ENCODE results near the gene TCF7L2.

TCF7L2 gene

DNA sequence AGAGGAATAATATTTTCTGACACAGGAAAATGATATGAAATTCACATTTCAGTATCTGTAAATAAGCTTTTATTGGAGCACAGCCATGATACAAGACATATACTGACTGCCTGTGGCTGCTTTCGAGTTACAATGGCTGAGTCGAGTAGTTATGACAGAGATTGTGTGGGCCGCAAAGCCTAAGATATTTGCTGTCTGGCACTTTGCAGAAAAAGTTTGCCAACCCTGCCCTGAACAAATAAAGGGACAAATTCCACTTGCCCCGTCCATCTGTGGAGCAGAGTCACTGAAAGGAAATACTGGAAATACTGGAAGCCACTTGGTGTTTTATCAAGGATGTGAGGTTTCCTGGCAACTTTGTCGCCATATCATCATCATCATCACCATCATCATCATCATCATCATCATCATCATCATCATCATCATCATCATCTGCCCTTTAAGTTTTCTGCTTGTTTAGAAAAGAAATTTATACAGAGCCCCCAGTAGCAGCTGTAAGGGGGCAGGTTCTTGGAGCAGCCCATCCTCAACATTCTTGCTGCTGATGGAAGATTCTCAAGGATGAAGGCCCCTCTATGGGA lies 85.8 kb downstream of the TCF7L2 start:
- no peaks in the 10 kb centered on the region for H3K4me1 ChIP-seq (ENCODE audit: control extremely low read depth in 1 of 4, control insufficient read depth in 4 of 4, insufficient read depth in 4 of 4, low read length in 3 of 4)
- H3K36me3 ChIP-seq (ENCODE audit: control insufficient read depth in 4 of 4, insufficient read depth in 4 of 4, low read length in 3 of 4) = no peaks in the 10 kb centered on the region
- H3K27me3 ChIP-seq (replicated peaks in 2 of 5; ENCODE audit: control insufficient read depth in 4 of 5, insufficient read depth in 5 of 5, low read length in 4 of 5) = no peaks in the 10 kb centered on the region
- no peak for DNase-seq
- H3K9me3 ChIP-seq (ENCODE audit: control extremely low read depth in 1 of 5, control insufficient read depth in 4 of 5, insufficient read depth in 2 of 5, low read depth in 1 of 5, low read length in 4 of 5) = no peaks in the 10 kb centered on the region
- 89% methylated on average over 5 of the region's 5 CpGs for WGBS (ENCODE audit: insufficient coverage)
- CTCF ChIA-PET = no interaction called here
- H3K27ac ChIP-seq (ENCODE audit: insufficient read depth in 1 of 2, low read depth in 1 of 2, low read length in 2 of 2, poor library complexity in 1 of 2, severe bottlenecking in 2 of 2) = no peak overlapping the region
- POLR2A ChIA-PET = no interaction called here
- H3K4me3 ChIP-seq (ENCODE audit: control insufficient read depth in 1 of 7, extremely low read depth in 1 of 7, insufficient read depth in 4 of 7, low read depth in 2 of 7, low read length in 6 of 7) = no peak overlapping the region

DNA sequence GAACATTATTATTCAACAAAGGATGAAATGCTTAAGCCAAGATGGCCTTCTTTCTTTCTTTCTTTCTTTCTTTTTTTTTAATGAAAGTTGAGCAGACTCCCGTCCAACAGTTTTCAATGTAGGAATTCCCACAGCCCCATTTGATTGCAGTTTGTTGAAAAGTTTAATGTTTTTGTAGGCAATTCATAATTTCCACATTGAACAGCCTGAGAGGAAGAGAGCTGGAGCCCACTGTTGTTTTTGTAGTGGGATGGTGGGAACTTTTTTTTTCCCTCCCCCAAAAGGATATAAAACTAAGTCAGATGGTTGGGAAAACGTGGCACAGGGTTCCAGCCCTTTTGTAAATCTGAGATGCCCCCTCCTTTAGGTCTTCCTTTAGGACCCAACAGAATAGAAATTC lies 86.6 kb downstream of the TCF7L2 start:
- H3K27me3 ChIP-seq (replicated peaks in 2 of 5; ENCODE audit: control insufficient read depth in 4 of 5, insufficient read depth in 5 of 5, low read length in 4 of 5) = no peaks in the 10 kb centered on the region
- POLR2A ChIA-PET = no interaction called here

DNA sequence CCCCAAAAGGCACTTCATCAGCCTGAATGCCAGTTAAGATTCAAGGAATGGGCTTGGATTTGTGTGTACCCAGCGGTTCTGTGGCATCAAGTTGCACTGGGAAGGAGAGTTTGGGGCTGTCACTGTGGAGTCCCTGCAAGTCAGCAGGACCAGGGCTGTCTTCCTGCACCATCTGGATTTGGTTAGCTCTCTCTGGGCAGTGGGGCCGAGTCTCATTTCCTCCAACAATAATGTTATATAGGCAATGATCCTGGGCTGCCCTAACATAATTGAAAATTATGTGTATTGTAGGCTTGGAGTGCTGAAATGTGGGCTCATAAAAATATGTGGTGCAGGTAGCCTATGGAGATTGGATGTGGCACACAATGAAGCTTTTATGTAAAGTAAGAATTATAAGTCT lies 87.2 kb downstream of the TCF7L2 start:
- Histone ChIP-seq H3K9me3 (ENCODE audit: control extremely low read depth in 1 of 5, control insufficient read depth in 4 of 5, insufficient read depth in 2 of 5, low read depth in 1 of 5, low read length in 4 of 5) (no peaks in the 10 kb centered on the region), H3K4me3 (ENCODE audit: control insufficient read depth in 1 of 7, extremely low read depth in 1 of 7, insufficient read depth in 4 of 7, low read depth in 2 of 7, low read length in 6 of 7) (no peak overlapping the region), H3K4me1 (ENCODE audit: control extremely low read depth in 1 of 4, control insufficient read depth in 4 of 4, insufficient read depth in 4 of 4, low read length in 3 of 4) (no peaks in the 10 kb centered on the region), H3K27ac (ENCODE audit: insufficient read depth in 1 of 2, low read depth in 1 of 2, low read length in 2 of 2, poor library complexity in 1 of 2, severe bottlenecking in 2 of 2) (no peak overlapping the region), H3K27me3 (replicated peaks in 2 of 5; ENCODE audit: control insufficient read depth in 4 of 5, insufficient read depth in 5 of 5, low read length in 4 of 5) (no peaks in the 10 kb centered on the region), H3K36me3 (ENCODE audit: control insufficient read depth in 4 of 4, insufficient read depth in 4 of 4, low read length in 3 of 4) (peaks cover 0 to 5% (median under 1%) of the 10 kb centered on the region in 4 experiments)
- no peak for DNase-seq
- CTCF ChIA-PET = no interaction called here
- WGBS (ENCODE audit: insufficient coverage) = 100% methylated on average over 1 of the region's 2 CpGs
- POLR2A ChIA-PET = no interaction called here

More for the DNA sequence above, 86.6 kb downstream of the TCF7L2 start:
- no peaks in the 10 kb centered on the region for H3K36me3 ChIP-seq (ENCODE audit: control insufficient read depth in 4 of 4, insufficient read depth in 4 of 4, low read length in 3 of 4)
- no peak overlapping the region for H3K4me3 ChIP-seq (ENCODE audit: control insufficient read depth in 1 of 7, extremely low read depth in 1 of 7, insufficient read depth in 4 of 7, low read depth in 2 of 7, low read length in 6 of 7)
- WGBS (ENCODE audit: insufficient coverage) = 100% methylated on average over 1 of the region's 2 CpGs
- H3K27ac ChIP-seq (ENCODE audit: insufficient read depth in 1 of 2, low read depth in 1 of 2, low read length in 2 of 2, poor library complexity in 1 of 2, severe bottlenecking in 2 of 2) = no peak overlapping the region
- no peak for DNase-seq
- H3K9me3 ChIP-seq (ENCODE audit: control extremely low read depth in 1 of 5, control insufficient read depth in 4 of 5, insufficient read depth in 2 of 5, low read depth in 1 of 5, low read length in 4 of 5) = no peaks in the 10 kb centered on the region
- CTCF ChIA-PET = no interaction called here
- no peaks in the 10 kb centered on the region for H3K4me1 ChIP-seq (ENCODE audit: control extremely low read depth in 1 of 4, control insufficient read depth in 4 of 4, insufficient read depth in 4 of 4, low read length in 3 of 4)

DNA sequence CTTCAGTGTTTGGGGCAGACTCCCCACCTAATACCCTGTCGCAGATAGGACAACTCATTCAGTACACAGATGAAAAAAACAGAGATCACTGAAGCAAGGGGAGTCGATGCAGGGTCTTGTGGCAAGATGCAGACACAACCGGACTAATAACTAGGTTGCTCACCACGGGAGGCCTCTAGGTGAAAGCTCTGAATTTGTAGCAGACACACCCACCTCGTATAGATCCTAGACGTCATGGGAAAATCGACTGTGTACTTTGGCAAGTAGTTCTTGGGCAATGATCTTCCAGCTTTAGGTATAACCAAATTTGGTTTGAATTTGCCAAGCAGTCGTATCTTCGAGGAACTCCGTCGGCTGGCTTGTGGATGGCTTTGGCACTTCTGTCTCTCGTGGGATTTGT lies 88.1 kb downstream of the TCF7L2 start:
- no peaks in the 10 kb centered on the region for H3K4me1 ChIP-seq (ENCODE audit: control extremely low read depth in 1 of 4, control insufficient read depth in 4 of 4, insufficient read depth in 4 of 4, low read length in 3 of 4)
- DNase-seq = no peak
- H3K27me3 ChIP-seq (replicated peaks in 2 of 5; ENCODE audit: control insufficient read depth in 4 of 5, insufficient read depth in 5 of 5, low read length in 4 of 5) = no peaks in the 10 kb centered on the region
- H3K9me3 ChIP-seq (ENCODE audit: control extremely low read depth in 1 of 5, control insufficient read depth in 4 of 5, insufficient read depth in 2 of 5, low read depth in 1 of 5, low read length in 4 of 5) = no peaks in the 10 kb centered on the region
- no peak overlapping the region for H3K4me3 ChIP-seq (ENCODE audit: control insufficient read depth in 1 of 7, extremely low read depth in 1 of 7, insufficient read depth in 4 of 7, low read depth in 2 of 7, low read length in 6 of 7)
- WGBS (ENCODE audit: insufficient coverage) = 99% methylated on average over 12 of the region's 12 CpGs
- H3K36me3 ChIP-seq (ENCODE audit: control insufficient read depth in 4 of 4, insufficient read depth in 4 of 4, low read length in 3 of 4) = peaks cover 0 to 11% (median 5%) of the 10 kb centered on the region in 4 experiments
- ChIA-PET CTCF (no interaction called here), POLR2A (no interaction called here)
- H3K27ac ChIP-seq (ENCODE audit: insufficient read depth in 1 of 2, low read depth in 1 of 2, low read length in 2 of 2, poor library complexity in 1 of 2, severe bottlenecking in 2 of 2) = no peak overlapping the region

DNA sequence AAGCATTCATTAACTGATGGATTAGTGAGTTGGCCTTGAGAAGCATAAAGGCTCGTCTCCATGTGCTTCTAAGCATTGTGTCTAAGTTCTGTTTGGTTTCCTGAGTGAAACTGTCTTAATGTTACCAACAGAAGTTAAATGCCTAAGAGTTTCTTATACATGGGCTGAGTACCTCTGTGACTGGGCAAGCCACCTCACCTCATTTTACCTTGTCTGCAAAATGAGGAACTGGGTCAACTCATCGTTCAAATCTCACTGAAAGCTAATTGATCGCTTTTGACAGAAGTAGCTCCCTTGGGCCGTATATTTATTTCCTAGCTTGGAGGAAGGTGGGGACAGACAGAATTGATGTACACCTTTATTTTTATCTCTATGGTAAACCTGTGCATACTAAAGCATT lies 88.9 kb downstream of the TCF7L2 start:
- Histone ChIP-seq H3K9me3 (ENCODE audit: control extremely low read depth in 1 of 5, control insufficient read depth in 4 of 5, insufficient read depth in 2 of 5, low read depth in 1 of 5, low read length in 4 of 5) (no peaks in the 10 kb centered on the region), H3K36me3 (ENCODE audit: control insufficient read depth in 4 of 4, insufficient read depth in 4 of 4, low read length in 3 of 4) (peaks cover 0 to 11% (median 5%) of the 10 kb centered on the region in 4 experiments), H3K27me3 (replicated peaks in 2 of 5; ENCODE audit: control insufficient read depth in 4 of 5, insufficient read depth in 5 of 5, low read length in 4 of 5) (no peaks in the 10 kb centered on the region), H3K4me3 (ENCODE audit: control insufficient read depth in 1 of 7, extremely low read depth in 1 of 7, insufficient read depth in 4 of 7, low read depth in 2 of 7, low read length in 6 of 7) (no peak overlapping the region), H3K4me1 (ENCODE audit: control extremely low read depth in 1 of 4, control insufficient read depth in 4 of 4, insufficient read depth in 4 of 4, low read length in 3 of 4) (no peaks in the 10 kb centered on the region), H3K27ac (ENCODE audit: insufficient read depth in 1 of 2, low read depth in 1 of 2, low read length in 2 of 2, poor library complexity in 1 of 2, severe bottlenecking in 2 of 2) (no peak overlapping the region)
- DNase-seq = no peak
- CTCF ChIA-PET = interaction anchor here (1.2 kb wide), 1 partner anchor 11 kb away, joined by 4 read pairs; no protein-coding TSS in a partner anchor
- POLR2A ChIA-PET = no interaction called here
- WGBS (ENCODE audit: insufficient coverage) = 60% methylated on average over 2 of the region's 4 CpGs

DNA sequence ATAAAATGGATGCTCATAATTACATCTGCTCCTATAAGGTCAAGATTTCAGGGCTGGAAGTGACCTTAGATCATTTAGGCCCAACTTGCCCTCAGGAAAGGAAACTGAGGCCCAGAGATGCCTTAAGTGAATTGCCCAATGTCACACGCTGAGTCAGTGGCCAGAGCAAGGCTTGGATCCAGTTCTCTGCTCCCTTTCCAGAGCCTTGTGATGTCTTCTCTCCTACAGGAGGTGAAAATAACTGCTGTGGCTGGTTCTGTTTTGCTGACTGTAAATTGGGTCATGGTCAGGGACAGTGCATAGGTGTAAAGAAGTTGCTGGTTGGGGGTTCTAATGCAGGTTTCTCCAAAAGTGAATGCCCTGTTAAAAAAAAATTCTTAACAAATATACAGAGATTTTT lies 91.3 kb downstream of the TCF7L2 start:
- Histone ChIP-seq H3K9me3 (ENCODE audit: control extremely low read depth in 1 of 5, control insufficient read depth in 4 of 5, insufficient read depth in 2 of 5, low read depth in 1 of 5, low read length in 4 of 5) (no peaks in the 10 kb centered on the region), H3K4me1 (ENCODE audit: control extremely low read depth in 1 of 4, control insufficient read depth in 4 of 4, insufficient read depth in 4 of 4, low read length in 3 of 4) (no peaks in the 10 kb centered on the region), H3K36me3 (ENCODE audit: control insufficient read depth in 4 of 4, insufficient read depth in 4 of 4, low read length in 3 of 4) (peaks cover 0 to 11% (median 7%) of the 10 kb centered on the region in 4 experiments), H3K4me3 (ENCODE audit: control insufficient read depth in 1 of 7, extremely low read depth in 1 of 7, insufficient read depth in 4 of 7, low read depth in 2 of 7, low read length in 6 of 7) (no peak overlapping the region), H3K27ac (ENCODE audit: insufficient read depth in 1 of 2, low read depth in 1 of 2, low read length in 2 of 2, poor library complexity in 1 of 2, severe bottlenecking in 2 of 2) (no peak overlapping the region), H3K27me3 (replicated peaks in 2 of 5; ENCODE audit: control insufficient read depth in 4 of 5, insufficient read depth in 5 of 5, low read length in 4 of 5) (no peaks in the 10 kb centered on the region)
- CTCF ChIA-PET = no interaction called here
- POLR2A ChIA-PET = no interaction called here
- DNase-seq = no peak
- WGBS (ENCODE audit: insufficient coverage) = 100% methylated on average over 1 of the region's 1 CpG

DNA sequence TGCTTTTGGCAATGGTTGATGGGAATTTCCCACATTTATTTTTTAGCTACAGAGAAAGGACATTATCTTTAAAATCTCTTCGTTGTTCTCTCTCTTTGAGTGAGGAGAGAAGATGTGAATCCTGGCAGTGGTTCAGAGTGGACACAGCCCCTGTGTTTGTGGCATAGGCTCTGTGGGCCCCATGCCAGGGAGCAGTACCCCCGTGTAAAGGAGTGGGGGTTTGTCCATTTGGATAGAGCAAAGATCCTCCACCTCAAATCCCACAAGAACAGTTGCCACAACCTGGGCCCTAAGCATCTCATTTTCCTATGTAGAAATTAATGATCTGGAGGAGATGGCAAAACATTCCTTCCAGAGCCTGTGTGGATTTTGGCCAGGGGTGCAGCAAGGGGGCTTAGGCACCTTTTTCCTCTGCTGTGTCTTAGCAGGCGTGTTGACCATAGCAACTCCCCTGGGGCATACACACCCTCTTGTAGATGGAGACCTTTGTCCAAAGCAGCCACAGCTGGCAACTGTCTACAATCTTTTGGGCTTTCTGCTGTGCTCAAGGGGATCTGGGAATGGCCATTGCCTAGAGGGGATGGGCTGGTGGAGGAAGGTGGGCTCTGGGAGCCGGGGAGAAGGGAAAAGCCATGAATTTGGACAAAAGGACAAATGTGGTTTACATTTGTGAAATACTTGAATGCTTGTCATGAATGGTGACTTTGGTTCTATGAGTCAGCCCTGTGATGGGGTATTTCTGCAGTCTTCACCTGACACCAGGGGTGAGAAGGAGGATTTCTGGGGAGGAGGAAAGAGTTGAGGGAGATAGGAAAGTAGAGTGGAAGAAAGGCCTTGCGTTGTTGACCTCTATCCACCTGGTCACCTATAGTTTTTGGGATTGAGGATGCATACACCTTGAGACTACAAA lies 92.0 kb downstream of the TCF7L2 start:
- DNase-seq = no peak
- H3K27me3 ChIP-seq (replicated peaks in 2 of 5; ENCODE audit: control insufficient read depth in 4 of 5, insufficient read depth in 5 of 5, low read length in 4 of 5) = no peaks in the 10 kb centered on the region
- H3K27ac ChIP-seq (ENCODE audit: insufficient read depth in 1 of 2, low read depth in 1 of 2, low read length in 2 of 2, poor library complexity in 1 of 2, severe bottlenecking in 2 of 2) = no peak overlapping the region
- H3K36me3 ChIP-seq (ENCODE audit: control insufficient read depth in 4 of 4, insufficient read depth in 4 of 4, low read length in 3 of 4) = peaks cover 0 to 11% (median 7%) of the 10 kb centered on the region in 4 experiments
- no peaks in the 10 kb centered on the region for H3K4me1 ChIP-seq (ENCODE audit: control extremely low read depth in 1 of 4, control insufficient read depth in 4 of 4, insufficient read depth in 4 of 4, low read length in 3 of 4)
- 100% methylated on average over 1 of the region's 5 CpGs for WGBS (ENCODE audit: insufficient coverage)
- H3K4me3 ChIP-seq (ENCODE audit: control insufficient read depth in 1 of 7, extremely low read depth in 1 of 7, insufficient read depth in 4 of 7, low read depth in 2 of 7, low read length in 6 of 7) = no peak overlapping the region
- no peaks in the 10 kb centered on the region for H3K9me3 ChIP-seq (ENCODE audit: control extremely low read depth in 1 of 5, control insufficient read depth in 4 of 5, insufficient read depth in 2 of 5, low read depth in 1 of 5, low read length in 4 of 5)
- ChIA-PET CTCF (no interaction called here), POLR2A (interaction anchor here (0.7 kb wide), 1 partner anchor 10 kb away, joined by 3 read pairs; no protein-coding TSS in a partner anchor)

All from common myeloid progenitor, CD34-positive (primary cell).